K562 (cell line): ENCODE measurements around the gene GFOD1. TPM values are rescaled to one million over a fixed set of nuclear protein-coding genes. Genes with fewer than 3 reads are reported as not detected.

Source experiments
- ATAC-seq: fragments of 200-7000 bp; cut with Tn5 transposase; 3 replicates; pipeline ENCODE4 v1.9.1; 2020; ENCODE audit warnings: moderate library complexity
- BruUV-seq: library from RNA; stranded (reverse); fragments of 400-500 nt; replicated peaks from 2 replicates; lab custom pipeline; 2021; lab: Mats Ljungman, UMichigan
- CTCF ChIA-PET: fragments of 300-600 bp; formaldehyde crosslinking; extraction: SDS; loops from one replicate; lab custom pipeline; 2021; ENCODE audit warnings: low intra/inter-chr PET ratio; lab: Yijun Ruan, JAX
- POLR2A ChIA-PET: fragments of 300-600, 350-650 bp; sonication (Branson Sonifier 250); formaldehyde crosslinking; extraction: SDS; loops from one replicate; lab custom pipeline; 2021; ENCODE audit warnings: antibody characterized with exemption, inconsistent platforms; lab: Yijun Ruan, JAX
- DNase-seq, 4 experiments: peaks; one replicate each; pipeline versions ENCODE4 v3.0.0 to v3.0.0-alpha.2; 2011 to 2018; ENCODE audit warnings: low spot score in 3 of 4, mixed read lengths in 3 of 4; ENCODE audit errors: extremely low read depth in 1 of 4
- FAIRE-seq: peaks from 2 replicates; lab custom pipeline; 2011; peaks lifted over from hg19 to GRCh38; lab: Jason Lieb, UNC
- H2AFZ ChIP-seq: 2 replicates; pipeline ENCODE4 v1.6.0; 2011; ENCODE audit warnings: low read depth, low read length, control low read depth, inconsistent platforms
- H3K27ac ChIP-seq: fragments of 200-600 bp; 3 replicates; pipeline ENCODE4 v1.8.0; 2011; ENCODE audit warnings: low read depth, mild to moderate bottlenecking, control low read depth, inconsistent platforms, low read length, moderate library complexity, mixed read lengths; ENCODE audit errors: extremely low read depth
- H3K27me3 ChIP-seq, 2 experiments: fragments of 300-600 bp in 1 of 2; 2 replicates in 1 of 2; 3 replicates in 1 of 2; pipeline versions ENCODE4 v1.6.0 to v1.8.0; 2011; ENCODE audit warnings: inconsistent platforms in 2 of 2, low read length in 2 of 2, mild to moderate bottlenecking in 1 of 2, mixed read lengths in 1 of 2, moderate library complexity in 1 of 2; ENCODE audit not compliant: control insufficient read depth in 2 of 2, insufficient read depth in 2 of 2
- H3K36me3 ChIP-seq: fragments of 300-600 bp; 3 replicates; pipeline ENCODE4 v1.8.0; 2011; ENCODE audit warnings: mild to moderate bottlenecking, low read length, inconsistent platforms; ENCODE audit not compliant: control insufficient read depth, insufficient read depth
- H3K4me1 ChIP-seq, 2 experiments: fragments of 200-600 bp in 1 of 2; replicated peaks in 1 of 2; 2 replicates in 1 of 2; 3 replicates in 1 of 2; pipeline versions ENCODE4 v1.5.1 to v1.8.0; 2011; ENCODE audit warnings: inconsistent platforms in 2 of 2, low read length in 2 of 2, mild to moderate bottlenecking in 1 of 2, mixed read lengths in 1 of 2, moderate library complexity in 1 of 2; ENCODE audit not compliant: control insufficient read depth in 2 of 2, insufficient read depth in 2 of 2
- H3K4me2 ChIP-seq: 2 replicates; pipeline ENCODE4 v1.6.1; 2011; ENCODE audit warnings: low read length, control low read depth, inconsistent platforms, mixed read lengths; ENCODE audit not compliant: insufficient read depth
- H3K4me3 ChIP-seq: fragments of 200-600 bp; sonication (generic), shearing (Covaris generic); 2 replicates; pipeline ENCODE4 v1.5.1; 2016; ENCODE audit warnings: control low read depth, inconsistent platforms
- H3K79me2 ChIP-seq: fragments of 200-600 bp; 3 replicates; pipeline ENCODE4 v1.8.0; 2011; ENCODE audit warnings: low read length, inconsistent platforms; ENCODE audit not compliant: control insufficient read depth, insufficient read depth
- H3K9ac ChIP-seq, 2 experiments: 2 replicates each; pipeline versions ENCODE4 v1.6.0 to v1.6.1; 2011; ENCODE audit warnings: low read depth in 2 of 2, low read length in 2 of 2, control low read depth in 1 of 2, inconsistent platforms in 1 of 2, mild to moderate bottlenecking in 1 of 2, mixed read lengths in 1 of 2; ENCODE audit not compliant: insufficient read depth in 1 of 2
- H3K9me1 ChIP-seq: one replicate; pipeline ENCODE4 v1.6.0; 2011; ENCODE audit warnings: inconsistent platforms, mild to moderate bottlenecking, low read length, moderate library complexity; ENCODE audit not compliant: control insufficient read depth, insufficient read depth
- H3K9me3 ChIP-seq: replicated peaks from 2 replicates; pipeline ENCODE4 v1.5.1; 2011; ENCODE audit warnings: low read depth, low read length, inconsistent platforms; ENCODE audit not compliant: control insufficient read depth, insufficient read depth
- H4K20me1 ChIP-seq: replicated peaks from 2 replicates; pipeline ENCODE4 v1.6.1; 2011; ENCODE audit warnings: low read length, inconsistent platforms, mixed read lengths; ENCODE audit not compliant: control insufficient read depth, insufficient read depth
- CTCF ChIP-seq, 3 experiments: IDR thresholded peaks in 2 of 3; conservative IDR thresholded peaks in 1 of 3; 2 replicates each; pipeline ENCODE4 v1.5.1; 2011 to 2012; ENCODE audit warnings: low read length in 3 of 3, mild to moderate bottlenecking in 3 of 3, control low read depth in 2 of 3, improper control_type of control experiment in 1 of 3, inconsistent platforms in 1 of 3, low read depth in 1 of 3, mixed read lengths in 1 of 3, moderate library complexity in 1 of 3; ENCODE audit not compliant: insufficient read depth in 2 of 3
- DEAF1 ChIP-seq: fragments of 450-650 bp; formaldehyde crosslinking; IDR thresholded peaks from 2 replicates; pipeline ENCODE4 v1.4.0; 2020; ENCODE audit warnings: mild to moderate bottlenecking, moderate library complexity
- KAT7 ChIP-seq: sonication (generic); formaldehyde crosslinking; IDR thresholded peaks from 2 replicates; pipeline ENCODE4 v1.8.0; 2022; ENCODE audit warnings: missing genetic modification reagents, mild to moderate bottlenecking, borderline replicate concordance
- RBFOX2 ChIP-seq: fragments of 200-400 bp; formaldehyde crosslinking; IDR thresholded peaks from 2 replicates; pipeline ENCODE4 v1.6.1; 2017; ENCODE audit warnings: low read depth, mild to moderate bottlenecking, low read length, moderate library complexity
- SIN3B ChIP-seq: fragments of 450-650 bp; IDR thresholded peaks from 2 replicates; pipeline ENCODE4 v1.6.1; 2017; ENCODE audit warnings: low read depth, mild to moderate bottlenecking, moderate library complexity
- SPI1 ChIP-seq: IDR thresholded peaks from 2 replicates; pipeline ENCODE4 v1.6.1; 2011; ENCODE audit warnings: low read depth, low read length, control low read depth, borderline replicate concordance
- WGBS: fragments of 100-300 bp; shearing (Covaris generic); methylation state at CpG from one replicate; pipeline ENCODE4 v1.1.6; 2016; ENCODE audit warnings: low coverage, mixed read lengths; ENCODE audit not compliant: insufficient coverage; ENCODE audit errors: missing lambda C conversion rate; 5-methylcytosine and 5-hydroxymethylcytosine counted together
- in situ Hi-C: fragments of 300-500 bp; cut with MboI; formaldehyde crosslinking; loops from 4 replicates; pipeline ENCODE4 v1.15.0; 2018; ENCODE audit warnings: inconsistent platforms, mixed read lengths
- intact Hi-C: fragments of 100-400 bp; cut with micrococcal nuclease; formaldehyde crosslinking; loops from 2 replicates; pipeline ENCODE4 v1.14.2; 2022
- polyA plus RNA-seq, 8 experiments: library from polyadenylated mRNA; depleted of rRNA in 4 of 8; stranded (reverse) in 5 of 8; unstranded in 3 of 8; fragments of >200 nt; fragmentation: Nextera tagmentation in 2 of 8; fragmentation: Illumina TruSeq in 1 of 8; extraction: Ambion mirVana in 2 of 8; extraction: Trizol in 1 of 8; gene quantifications; 2 replicates each; pipeline versions ENCODE4 v1.2.1 to v1.2.3, GENCODE V29; 2011 to 2014; ENCODE audit warnings: inconsistent platforms in 1 of 8, missing spikeins in 1 of 8
- total RNA-seq, 7 experiments: library from RNA; depleted of rRNA in 6 of 7; stranded (reverse); fragments of >200 nt in 6 of 7; fragmentation: Illumina TruSeq in 2 of 7; extraction: Trizol in 2 of 7; gene quantifications; 2 replicates each; pipeline versions ENCODE4 v1.2.1 to v1.2.3, GENCODE V29; 2011 to 2021; ENCODE audit warnings: low replicate concordance in 1 of 7

The GFOD1 gene
- total and polyA plus RNA-seq, 9 of the 15 experiments (the other 6 are each of a cell fraction or from before 2014, with no cell fraction given), result 3.8 to 12.0 (median 8.2) TPM

- Histone ChIP-seq H3K27ac (no peak overlapping the region), H3K79me2 (no peaks in the 10 kb centered on the region), H3K4me1 (peaks cover 13 to 24% of the 10 kb centered on the region in 2 experiments), H3K9ac (no peak overlapping the region), H3K4me3 (no peak overlapping the region), H3K4me2 (no peak overlapping the region), H3K9me3 (no peaks in the 10 kb centered on the region), H3K36me3 (no peaks in the 10 kb centered on the region), H2AFZ (no peak overlapping the region), H3K9me1 (peaks cover 4% of the 10 kb centered on the region), H3K27me3 (peaks cover 0 to 6% of the 10 kb centered on the region in 2 experiments; a peak in 1 of 5 replicates), H4K20me1 (0 out of 2 replicates have a peak, but pooled peaks cover 4% of the 10 kb centered on the region)
- TF ChIP-seq KAT7 (CRISPR knock-in tag), result no peak
- BruUV-seq, result no TSS peak
- WGBS, result 46% methylated on average over 6 of the region's 6 CpGs
- in situ Hi-C loops, result no loop called here
- ChIA-PET CTCF (no interaction called here), POLR2A (interaction anchor here (1.1 kb wide), 1 partner anchor 113 kb away, joined by 3 read pairs; no protein-coding TSS in a partner anchor)
- DNase-seq (no peak), FAIRE-seq (no peak), ATAC-seq (no peak)
- intact Hi-C loops, result loop anchor here (5.0 kb wide), 2 partner anchors 54 to 89 kb away; partner anchors contain the start of gene GFOD1
Measured at GRCh38 chr6:13398069-13398381, 89.4 kb downstream of the GFOD1 start.

GRCh38 chr6:13397359-13398068, 89.9 kb downstream of the GFOD1 start:
- Histone ChIP-seq H3K27me3 (peaks cover 0 to 6% of the 10 kb centered on the region in 2 experiments; a peak in 1 of 5 replicates), H3K36me3 (no peaks in the 10 kb centered on the region), H3K4me2 (no peak overlapping the region), H3K4me1 (peaks cover 13 to 24% of the 10 kb centered on the region in 2 experiments), H2AFZ (no peak overlapping the region), H3K9me1 (peaks cover 4% of the 10 kb centered on the region), H4K20me1 (0 out of 2 replicates have a peak, but pooled peaks cover 4% of the 10 kb centered on the region), H3K27ac (no peak overlapping the region), H3K9me3 (no peaks in the 10 kb centered on the region), H3K9ac (no peak overlapping the region), H3K79me2 (no peaks in the 10 kb centered on the region), H3K4me3 (no peak overlapping the region)
- FAIRE-seq, result no peak
- 38% methylated on average over 9 of the region's 9 CpGs for WGBS
- no peak for DNase-seq
- ChIA-PET CTCF (no interaction called here), POLR2A (interaction anchor here (0.7 to 1.1 kb wide), 2 partner anchors 113 to 1483 kb away, joined by 3 read pairs; no protein-coding TSS in a partner anchor)
- in situ Hi-C loops (no loop called here), intact Hi-C loops (loop anchor here (5.0 kb wide), 2 partner anchors 55 to 90 kb away; partner anchors contain the start of gene GFOD1)
- BruUV-seq, result no TSS peak
- peak; percentile 20; the same call in 1 of the 3 replicates for ATAC-seq
- TF ChIP-seq SPI1 (peak; percentile 95), RBFOX2 (no peak), SIN3B (no peak), DEAF1 (CRISPR knock-in tag) (0 out of 2 replicates have a peak, but pooled peaks have one; percentile 8), CTCF (IDR thresholded peaks at IDR 0.05 in 2 of 3, conservative IDR thresholded peaks at IDR 0.05 in 1 of 3; ENCODE audit: insufficient read depth in 2 of 3, low read depth in 1 of 3, low read length in 3 of 3) (peak in 2 of 3 experiments; percentile 18 to 31; a peak in 2 of 6 replicates)
